Fibroblast of gingiva (primary cell): ENCODE data around the gene SEPTIN8.
"Not testable (repeated sequence)": the region's sequence is repeated elsewhere in the genome, so short reads cannot be mapped to it uniquely, and the experiment has no call there.

Experiments used
- DNase-seq: peaks from one replicate; pipeline ENCODE4 v3.0.0-alpha.2; 2011; ENCODE audit warnings: low read depth

SEPTIN8 gene

GRCh38 chr5:132812123-132812765 lies 35.2 kb upstream of the SEPTIN8 start:
- DNase-seq, result no peak

DNA sequence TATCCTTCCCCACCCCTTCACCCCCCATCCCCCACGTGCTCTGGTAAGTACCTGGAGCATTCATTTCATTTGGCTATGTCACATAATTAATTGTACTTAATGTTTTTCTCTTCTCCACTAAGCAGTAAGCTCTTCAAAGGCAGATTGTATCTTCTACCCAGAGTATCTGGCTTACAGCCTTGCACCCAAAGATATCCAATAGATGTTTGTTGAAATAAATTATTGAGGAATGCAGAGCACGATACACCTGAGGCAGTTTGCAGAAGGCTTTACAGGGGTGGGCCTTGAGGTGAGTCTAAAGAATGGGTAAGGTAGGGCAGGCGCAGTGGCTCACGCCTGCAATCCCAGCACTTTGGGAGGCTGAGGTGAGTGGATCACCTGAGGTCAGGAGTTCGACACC lies 33.6 kb upstream of the SEPTIN8 start:
- no peak for DNase-seq

GRCh38 chr5:132808866-132809265 lies 31.8 kb upstream of the SEPTIN8 start:
- no peak for DNase-seq

DNA sequence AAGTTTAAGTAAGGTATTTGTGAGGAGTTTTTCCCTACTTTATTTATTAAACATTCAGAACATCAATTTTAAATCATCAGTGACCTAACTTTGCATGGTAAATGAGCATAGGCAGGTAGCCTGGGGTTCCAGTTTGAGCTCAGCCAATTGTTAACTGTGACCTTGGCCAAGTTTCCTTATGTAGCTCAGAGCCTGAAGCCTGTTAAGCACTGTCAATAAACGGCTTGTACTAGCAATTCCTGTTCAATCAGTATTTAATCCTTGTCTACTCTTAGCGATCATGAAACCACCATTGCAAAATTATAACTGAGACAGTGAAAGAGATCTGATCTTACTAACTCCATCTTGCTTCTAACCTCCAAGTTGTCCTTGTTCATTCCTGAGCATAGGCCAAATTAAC lies 31.4 kb upstream of the SEPTIN8 start:
- DNase-seq, result no peak

DNA sequence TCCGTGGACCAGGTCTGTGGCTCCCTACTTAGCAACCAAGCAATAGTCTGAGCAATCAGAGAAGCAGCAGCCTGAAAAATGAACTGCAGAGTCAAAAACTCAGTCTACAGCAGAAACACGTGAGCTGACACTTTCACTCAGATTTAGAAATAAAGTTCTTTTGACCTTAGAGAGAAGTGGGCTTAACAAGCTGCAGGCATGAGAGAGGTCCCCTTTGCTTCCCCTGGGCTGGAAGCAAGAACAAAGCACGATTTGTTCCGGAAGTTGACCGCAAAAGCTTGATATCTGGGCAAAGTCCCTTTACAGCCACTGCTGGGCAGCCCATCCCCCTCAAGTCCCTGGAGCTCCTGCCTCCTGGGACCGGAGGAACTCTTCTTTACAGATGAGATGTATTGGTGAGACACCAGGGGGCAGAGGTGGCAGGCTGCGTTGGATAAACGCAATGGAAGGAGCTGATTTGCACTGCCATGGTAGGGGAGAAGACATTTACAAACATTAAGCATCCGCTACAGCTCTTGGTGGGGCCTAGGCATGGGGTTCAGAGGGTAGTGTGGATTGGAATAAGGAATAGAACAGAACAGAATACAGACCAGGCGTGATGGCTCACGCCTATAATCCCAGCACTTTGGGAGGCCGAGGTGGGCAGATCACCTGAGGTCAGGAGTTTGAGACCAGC lies 30.3 kb upstream of the SEPTIN8 start:
- no peak for DNase-seq

DNA sequence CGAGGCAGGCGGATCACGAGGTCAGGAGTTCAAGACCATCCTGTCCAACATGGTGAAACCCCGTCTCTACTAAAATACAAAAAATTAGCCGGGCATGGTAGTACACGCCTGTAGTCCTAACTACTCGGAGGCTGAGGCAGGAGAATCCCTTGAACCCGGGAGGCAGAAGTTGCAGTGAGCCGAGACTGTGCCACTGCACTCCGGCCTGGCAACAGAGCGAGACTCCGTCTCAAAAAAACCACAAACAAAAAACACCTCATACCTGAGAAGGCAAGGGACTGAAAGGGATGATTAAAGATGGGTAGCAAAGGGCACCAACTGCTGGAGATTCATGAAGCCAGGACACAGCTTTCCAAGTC lies 29.7 kb upstream of the SEPTIN8 start:
- not testable (repeated sequence) for DNase-seq

GRCh38 chr5:132805872-132806271 lies 28.8 kb upstream of the SEPTIN8 start:
- DNase-seq, result not testable (repeated sequence)

DNA sequence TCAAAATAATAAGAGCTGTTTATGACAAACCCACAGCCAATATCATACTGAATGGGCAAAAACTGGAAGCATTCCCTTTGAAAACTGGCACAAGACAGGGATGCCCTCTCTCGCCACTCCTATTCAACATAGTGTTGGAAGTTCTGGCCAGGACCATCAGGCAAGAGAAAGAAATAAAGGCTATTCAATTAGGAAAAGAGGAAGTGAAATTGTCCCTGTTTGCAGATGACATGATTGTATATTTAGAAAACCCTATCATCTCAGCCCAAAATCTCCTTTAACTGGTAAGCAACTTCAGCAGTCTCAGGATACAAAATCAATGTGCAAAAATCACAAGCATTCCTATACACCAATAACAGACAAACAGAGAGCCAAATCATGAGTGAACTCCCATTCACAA lies 27.2 kb upstream of the SEPTIN8 start:
- not testable (repeated sequence) for DNase-seq

GRCh38 chr5:132802685-132803066 lies 25.6 kb upstream of the SEPTIN8 start:
- DNase-seq, result not testable (repeated sequence)

DNA sequence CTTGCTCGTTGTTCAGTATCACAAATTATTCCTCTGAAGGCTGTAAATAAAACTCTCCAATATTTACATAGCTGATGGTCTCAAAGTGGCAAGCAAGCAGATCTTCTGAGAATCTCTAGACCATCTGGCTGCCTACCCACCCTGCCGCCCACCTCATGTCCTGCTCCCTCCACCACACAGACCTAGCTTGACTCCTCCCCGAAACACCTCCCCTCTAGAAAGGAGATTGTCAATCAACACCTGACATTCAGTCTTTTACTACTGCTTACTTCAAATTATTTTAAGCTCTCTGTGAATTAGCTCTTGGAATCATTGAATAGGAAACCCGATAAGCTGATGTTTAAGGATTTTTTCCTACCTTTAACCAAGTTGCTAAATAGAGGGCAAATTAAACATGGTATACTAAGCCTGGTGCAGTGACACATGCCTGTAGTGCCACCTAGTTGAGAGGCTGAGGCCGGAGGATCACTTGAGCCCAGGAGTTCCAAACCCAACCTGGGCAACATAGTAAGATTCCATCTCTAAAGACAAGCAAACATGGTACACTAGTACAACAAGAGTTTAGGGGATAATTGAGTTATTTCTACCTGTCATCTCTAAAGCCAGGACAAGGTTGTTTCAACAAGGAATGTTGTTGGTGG lies 25.1 kb upstream of the SEPTIN8 start:
- DNase-seq, result no peak

DNA sequence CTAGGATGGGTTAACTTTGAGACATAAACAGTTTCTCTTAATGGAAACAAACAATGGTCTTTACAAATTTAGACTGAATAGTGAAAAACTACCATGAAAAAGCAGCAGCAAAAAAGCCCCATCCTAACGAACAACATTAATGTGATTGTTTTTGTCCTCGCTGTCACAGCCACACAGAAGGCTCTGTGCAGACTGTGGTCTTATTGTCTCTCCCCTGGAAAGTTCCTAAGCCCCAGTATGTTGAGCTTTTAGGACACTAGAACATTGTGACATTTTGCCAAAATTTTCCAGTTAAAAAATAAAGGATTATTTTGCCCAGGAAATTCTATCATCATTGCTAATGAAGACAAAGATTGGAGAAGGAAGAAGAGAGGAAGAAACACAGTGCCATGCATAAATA lies 23.5 kb upstream of the SEPTIN8 start:
- DNase-seq, result no peak

GRCh38 chr5:132799392-132799791 lies 22.4 kb upstream of the SEPTIN8 start:
- DNase-seq, result no peak

GRCh38 chr5:132797651-132798050 lies 20.6 kb upstream of the SEPTIN8 start:
- peak; percentile 46 for DNase-seq

DNA sequence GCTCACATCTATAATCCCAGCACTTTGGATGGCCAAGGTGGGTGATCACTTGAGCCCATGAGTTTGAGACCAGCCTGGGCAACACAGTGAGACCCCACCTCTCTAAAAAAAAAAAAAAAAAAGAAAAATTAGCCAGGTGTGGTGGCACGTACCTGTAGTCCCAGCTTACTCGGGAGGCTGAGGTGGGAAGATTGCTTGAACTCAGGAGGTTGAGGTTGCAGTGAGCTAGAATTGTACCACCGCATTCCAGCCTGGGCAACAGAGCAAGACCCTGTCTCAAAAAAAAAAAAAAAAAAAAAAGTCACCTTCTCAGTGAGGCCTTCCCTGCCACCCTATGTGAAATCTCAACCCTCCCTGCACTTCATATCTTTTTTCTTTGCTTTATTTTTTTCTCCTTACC lies 14.0 kb upstream of the SEPTIN8 start:
- no peak for DNase-seq

DNA sequence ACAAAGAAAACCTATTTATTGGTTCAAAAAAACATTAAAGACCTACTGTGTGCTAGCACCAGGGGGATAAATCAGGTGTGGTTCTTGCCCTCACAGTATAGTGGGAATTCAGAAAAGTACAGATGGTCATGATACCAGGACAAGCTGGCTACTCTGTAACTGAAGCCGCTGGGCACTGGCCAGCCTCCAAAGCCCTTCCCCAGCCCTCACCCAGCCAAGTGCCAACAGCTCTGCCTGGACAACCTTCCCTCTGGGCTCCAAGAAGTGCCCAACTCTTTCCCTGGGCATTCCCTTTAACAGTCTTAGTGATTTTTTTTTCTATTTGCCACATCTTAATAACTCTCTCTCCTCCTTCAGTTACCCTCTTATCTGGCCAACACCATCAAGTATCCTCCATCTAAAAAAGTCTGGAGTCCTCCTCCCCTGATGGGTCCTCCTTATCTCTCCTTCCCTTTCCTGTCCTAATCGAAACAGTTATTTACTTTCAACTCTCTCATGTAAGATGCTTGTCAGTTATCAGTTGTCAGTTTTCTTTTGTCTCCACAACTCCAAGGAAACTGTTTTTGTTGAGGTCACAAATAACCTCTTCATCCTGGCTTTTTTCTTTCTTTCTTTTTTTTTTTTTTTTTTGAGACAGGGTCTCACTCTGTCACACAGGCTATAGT lies 13.3 kb upstream of the SEPTIN8 start:
- no peak for DNase-seq

- DNase-seq, result no peak
Observed at GRCh38 chr5:132788990-132789886, 12.2 kb upstream of the SEPTIN8 start.

DNA sequence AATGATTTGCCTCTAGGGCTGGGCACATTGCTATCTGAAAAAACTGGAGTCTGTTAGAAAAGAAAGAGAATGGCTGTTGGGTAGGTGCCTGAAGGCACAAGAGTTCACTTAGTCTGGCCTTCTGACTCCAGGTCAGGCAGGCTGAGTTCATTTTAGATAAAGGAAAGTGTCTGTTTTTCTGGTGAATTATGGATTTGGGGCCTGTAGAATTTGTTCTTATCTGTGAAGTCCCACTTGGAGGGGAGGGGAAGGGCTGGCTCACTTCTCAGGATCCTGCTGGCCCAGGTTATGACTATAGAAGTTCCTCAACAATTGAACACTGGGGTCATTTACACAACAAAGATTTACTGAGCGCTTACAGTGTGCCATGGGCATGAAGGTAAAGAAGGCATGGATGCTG lies 11.5 kb upstream of the SEPTIN8 start:
- no peak for DNase-seq

- DNase-seq, result peak; percentile 33
Observed at GRCh38 chr5:132787076-132787475, 10.0 kb upstream of the SEPTIN8 start.

GRCh38 chr5:132785864-132786263 lies 8.8 kb upstream of the SEPTIN8 start:
- no peak for DNase-seq

- DNase-seq, result no peak
Observed at GRCh38 chr5:132785365-132785764, 8.3 kb upstream of the SEPTIN8 start.

GRCh38 chr5:132782101-132782500 lies 5.1 kb upstream of the SEPTIN8 start:
- no peak for DNase-seq

- DNase-seq, result no peak
Observed at GRCh38 chr5:132781029-132781428, 4.0 kb upstream of the SEPTIN8 start.
